GM23338 (cell line): ENCODE measurements around the gene PTCHD1. TPM values are rescaled to one million over a fixed set of nuclear protein-coding genes. Genes with fewer than 3 reads are reported as not detected.

Source experiments
- ATAC-seq: fragments of 200-7000 bp; cut with Tn5 transposase; 3 replicates; pipeline ENCODE4 v1.9.1; 2020
- DNase-seq: peaks from one replicate; pipeline ENCODE4 v3.0.0-alpha.2; 2015; ENCODE audit warnings: low spot score
- H2AFZ ChIP-seq: fragments of 200-600 bp; sonication (generic); 2 replicates; pipeline ENCODE4 v1.8.0; 2016; ENCODE audit warnings: antibody characterized with exemption, mild to moderate bottlenecking, moderate library complexity
- H3F3A ChIP-seq: fragments of 200-600 bp; sonication (generic); replicated peaks from 2 replicates; pipeline ENCODE4 v1.8.0; 2017; ENCODE audit warnings: antibody characterized with exemption, mixed run types, low read depth
- H3K27ac ChIP-seq: fragments of 200-600 bp; sonication (generic); 2 replicates; pipeline ENCODE4 v1.6.1; 2016; ENCODE audit warnings: low read depth
- H3K27me3 ChIP-seq: fragments of 200-600 bp; sonication (generic); 2 replicates; pipeline ENCODE4 v1.8.0; 2016; ENCODE audit warnings: mild to moderate bottlenecking, mixed run types, moderate library complexity; ENCODE audit not compliant: insufficient read depth
- H3K36me3 ChIP-seq: fragments of 200-600 bp; sonication (generic); 2 replicates; pipeline ENCODE4 v1.8.0; 2016; ENCODE audit warnings: mild to moderate bottlenecking; ENCODE audit not compliant: insufficient read depth
- H3K4me1 ChIP-seq: fragments of 200-600 bp; sonication (generic); 2 replicates; pipeline ENCODE4 v1.8.0; 2016; ENCODE audit warnings: mild to moderate bottlenecking, moderate library complexity; ENCODE audit not compliant: insufficient read depth
- H3K4me2 ChIP-seq: fragments of 200-600 bp; sonication (generic); 2 replicates; pipeline ENCODE4 v1.7.1; 2017; ENCODE audit warnings: mixed run types
- H3K4me3 ChIP-seq: fragments of 200-600 bp; sonication (generic); 2 replicates; pipeline ENCODE4 v1.6.1; 2016; ENCODE audit warnings: mixed run types
- H3K79me2 ChIP-seq: fragments of 200-600 bp; sonication (generic); replicated peaks from 2 replicates; pipeline ENCODE4 v1.8.0; 2017; ENCODE audit warnings: mild to moderate bottlenecking; ENCODE audit not compliant: insufficient read depth
- H3K9me2 ChIP-seq: fragments of 200-600 bp; sonication (generic); 2 replicates; pipeline ENCODE4 v1.8.0; 2017; ENCODE audit not compliant: insufficient read depth
- H4K20me1 ChIP-seq: fragments of 200-600 bp; sonication (generic); replicated peaks from 2 replicates; pipeline ENCODE4 v1.8.0; 2017; ENCODE audit warnings: mild to moderate bottlenecking; ENCODE audit not compliant: insufficient read depth
- H3K27ac Mint-ChIP-seq: 2 replicates; pipeline ENCODE4 v1.8.0; 2020; ENCODE audit warnings: inconsistent platforms, mild to moderate bottlenecking, moderate library complexity, mixed read lengths
- H3K27me3 Mint-ChIP-seq: 3 replicates; pipeline ENCODE4 v1.8.0; 2022; ENCODE audit warnings: low read depth, mild to moderate bottlenecking, moderate library complexity, mixed read lengths, inconsistent platforms; ENCODE audit not compliant: insufficient read depth, poor library complexity
- H3K36me3 Mint-ChIP-seq: 3 replicates; pipeline ENCODE4 v1.8.0; 2021; ENCODE audit warnings: low read depth, mild to moderate bottlenecking, inconsistent platforms, moderate library complexity, mixed read lengths
- H3K4me1 Mint-ChIP-seq: 3 replicates; pipeline ENCODE4 v1.8.0; 2020; ENCODE audit warnings: mild to moderate bottlenecking, inconsistent platforms, mixed read lengths
- H3K4me3 Mint-ChIP-seq: 3 replicates; pipeline ENCODE4 v1.8.0; 2021; ENCODE audit warnings: moderate library complexity, mild to moderate bottlenecking, inconsistent platforms, mixed read lengths
- H3K9me3 Mint-ChIP-seq: 3 replicates; pipeline ENCODE4 v1.8.0; 2020; ENCODE audit warnings: moderate library complexity, mild to moderate bottlenecking, inconsistent platforms, mixed read lengths
- CTCF ChIP-seq, 2 experiments: fragments of 200-600 bp in 1 of 2; sonication (generic) in 1 of 2; conservative IDR thresholded peaks; 2 replicates each; pipeline versions ENCODE4 v1.5.1 to v1.6.1; 2016 to 2017; ENCODE audit warnings: antibody characterized with exemption in 2 of 2, low read depth in 2 of 2, mild to moderate bottlenecking in 2 of 2, moderate library complexity in 1 of 2
- JUNB ChIP-seq: IDR thresholded peaks from one replicate; pipeline ENCODE4 v1.6.1; 2016; ENCODE audit warnings: antibody characterized with exemption; ENCODE audit not compliant: unreplicated experiment
- STAT1 ChIP-seq: IDR thresholded peaks from one replicate; pipeline ENCODE4 v1.6.1; 2016; ENCODE audit warnings: antibody characterized with exemption; ENCODE audit not compliant: unreplicated experiment
- ZNF114 ChIP-seq: fragments of 250-450 bp; sonication (Bioruptor Pico); IDR thresholded peaks from 2 replicates; pipeline ENCODE4 v1.5.0; 2020; ENCODE audit warnings: mild to moderate bottlenecking, moderate library complexity
- ZNF462 ChIP-seq: fragments of 250-450 bp; sonication (Bioruptor Pico); IDR thresholded peaks from 2 replicates; pipeline ENCODE4 v1.5.0; 2020; ENCODE audit warnings: mild to moderate bottlenecking, moderate library complexity
- polyA plus RNA-seq: library from polyadenylated mRNA; unstranded; fragments of >200 nt; fragmentation: Nextera tagmentation; extraction: Ambion mirVana; gene quantifications from 2 replicates; pipeline ENCODE4 v1.2.1, GENCODE V29; 2016
- total RNA-seq: library from RNA; depleted of rRNA; stranded (reverse); fragments of >200 nt; shearing (Covaris generic); gene quantifications from 2 replicates; pipeline ENCODE4 v1.2.3, GENCODE V29; 2014

The PTCHD1 gene
- total and polyA plus RNA-seq, 2 experiments from 2014 or later: 1.5 to 1.9 TPM

GRCh38 chrX:23387550-23388184, 53.0 kb downstream of the PTCHD1 start:
- H3K9me2 ChIP-seq: no peaks in the 10 kb centered on the region
- Mint-ChIP-seq H3K9me3 (no peaks in the 10 kb centered on the region), H3K27ac (peak overlapping the region; percentile 47), H3K4me1 (peaks cover 17% of the 10 kb centered on the region), H3K4me3 (no peak overlapping the region), H3K27me3 (no peaks in the 10 kb centered on the region), H3K36me3 (no peaks in the 10 kb centered on the region)
- no peak overlapping the region for H3K4me3 ChIP-seq
- H2AFZ ChIP-seq: no peak overlapping the region
- no peaks in the 10 kb centered on the region for H3F3A ChIP-seq
- DNase-seq (no peak), ATAC-seq (peak; percentile 48; the same call in 2 of the 3 replicates)
- no peak overlapping the region for H3K4me2 ChIP-seq
- H3K27ac ChIP-seq: no peak overlapping the region
- no peaks in the 10 kb centered on the region for H4K20me1 ChIP-seq
- no peaks in the 10 kb centered on the region for H3K36me3 ChIP-seq
- no peaks in the 10 kb centered on the region for H3K79me2 ChIP-seq
- TF ChIP-seq ZNF114 (CRISPR knock-in tag) (no peak), CTCF (conservative IDR thresholded peaks at IDR 0.05; ENCODE audit: low read depth in 2 of 2) (no peak), STAT1 (no peak), ZNF462 (CRISPR knock-in tag) (no peak), JUNB (no peak)
- H3K4me1 ChIP-seq: no peaks in the 10 kb centered on the region
- no peaks in the 10 kb centered on the region for H3K27me3 ChIP-seq
